ENCODE measurements around the gene GLI2. TPM values are rescaled to one million over a fixed set of nuclear protein-coding genes. Genes with fewer than 3 reads are reported as not detected.

Gene GLI2
- total and polyA plus RNA-seq, 2 of the 4 experiments (the other 2 are of a cell fraction), result 3.8 to 26.0 TPM

DNA sequence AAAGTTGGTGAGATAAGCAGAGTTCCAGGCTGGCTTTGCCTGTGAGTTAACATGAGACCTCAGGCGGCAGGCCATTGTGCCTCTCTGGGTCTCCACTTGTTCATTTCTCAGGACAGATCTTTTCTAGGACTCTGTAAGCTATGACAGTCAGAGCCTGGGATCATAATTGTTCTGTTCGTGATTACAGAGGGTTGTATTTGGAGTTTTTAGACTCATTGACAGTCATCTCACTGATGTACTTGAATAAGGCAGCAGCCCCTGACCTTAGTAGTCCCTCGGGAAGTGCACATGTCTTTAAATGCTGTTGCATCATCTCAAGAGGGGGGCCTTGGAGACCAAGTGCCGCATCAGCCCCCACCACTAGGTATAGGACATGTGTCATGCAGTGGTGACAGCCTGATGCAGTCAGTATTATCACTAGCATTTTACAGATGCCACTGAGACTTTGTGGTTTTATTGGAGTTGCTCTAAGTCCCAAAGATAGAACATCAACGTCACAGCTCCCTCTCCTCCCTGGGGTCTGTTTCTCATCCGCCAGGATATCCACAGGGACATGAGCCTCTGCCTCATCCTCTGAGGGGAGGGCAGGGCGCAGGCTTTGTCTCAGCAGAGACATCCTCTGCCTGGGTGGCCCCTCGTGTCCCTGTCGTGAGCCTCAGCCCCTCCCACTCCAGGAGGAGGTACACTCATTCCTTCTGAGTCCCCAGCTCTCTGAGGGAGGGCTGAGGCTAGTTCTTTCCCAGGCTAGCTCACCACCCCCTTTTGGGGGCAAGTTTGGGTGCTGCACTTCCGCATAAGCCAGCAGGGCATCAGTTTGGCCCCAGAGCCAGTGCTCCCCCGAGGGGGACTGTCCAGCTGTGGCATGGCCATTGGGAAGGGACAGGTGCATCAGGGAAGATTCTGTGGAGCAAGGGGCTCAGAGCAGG lies 14.1 kb downstream of the GLI2 start:
- H3K27me3 ChIP-seq (ENCODE audit: control insufficient read depth, insufficient read depth, low read length), result no peaks in the 10 kb centered on the region
- H3K36me3 ChIP-seq (ENCODE audit: control insufficient read depth, insufficient read depth, low read length), result no peaks in the 10 kb centered on the region
- peak; percentile 1; the same call in 1 of the 2 replicates for TF ChIP-seq RAD21 (IDR thresholded peaks at IDR 0.05; ENCODE audit: low read length)
- TF ChIP-seq, protein P1, sequence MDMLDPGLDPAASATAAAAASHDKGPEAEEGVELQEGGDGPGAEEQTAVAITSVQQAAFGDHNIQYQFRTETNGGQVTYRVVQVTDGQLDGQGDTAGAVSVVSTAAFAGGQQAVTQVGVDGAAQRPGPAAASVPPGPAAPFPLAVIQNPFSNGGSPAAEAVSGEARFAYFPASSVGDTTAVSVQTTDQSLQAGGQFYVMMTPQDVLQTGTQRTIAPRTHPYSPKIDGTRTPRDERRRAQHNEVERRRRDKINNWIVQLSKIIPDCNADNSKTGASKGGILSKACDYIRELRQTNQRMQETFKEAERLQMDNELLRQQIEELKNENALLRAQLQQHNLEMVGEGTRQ (IDR thresholded peaks at IDR 0.05; ENCODE audit: low read depth, low read length), result no peak
- TF ChIP-seq FOS (IDR thresholded peaks at IDR 0.05; ENCODE audit: low read depth, low read length), result peak; percentile 13; the same call in 1 of the 2 replicates
- TF ChIP-seq MXI1 (IDR thresholded peaks at IDR 0.05; ENCODE audit: borderline replicate concordance, low read depth, low read length), result 0 out of 2 replicates have a peak, but pooled peaks have one; percentile 30
- TF ChIP-seq CEBPB (IDR thresholded peaks at IDR 0.05; ENCODE audit: low read depth, low read length), result peak; percentile 91
- TF ChIP-seq BHLHE40 (IDR thresholded peaks at IDR 0.05; ENCODE audit: low read depth, low read length), result 0 out of 2 replicates have a peak, but pooled peaks have one; percentile 4
- peak overlapping the region; percentile 50 for H2BK20ac ChIP-seq (ENCODE audit: low read depth, low read length)
- H3K56ac ChIP-seq (ENCODE audit: extremely low read depth, insufficient read depth, low read length), result no peak overlapping the region
- ChIA-PET CTCF (interaction anchor here (0.7 to 1.0 kb wide), 2 partner anchors 209 to 330 kb away, joined by 3 read pairs; no protein-coding TSS in a partner anchor), POLR2A (ENCODE audit: unreplicated experiment) (no interaction called here)
- H3K14ac ChIP-seq (replicated peaks; ENCODE audit: low read depth, low read length), result peak overlapping the region; percentile 50
- peak overlapping the region; percentile 69 for H3K4ac ChIP-seq (ENCODE audit: low read depth, low read length)
- no peak overlapping the region; the same call in 1 of the 2 replicates for H3K9ac ChIP-seq (ENCODE audit: low read depth, low read length)
- dilution Hi-C loops (cut with HindIII; ENCODE audit: low sequenced_read_pairs, unreplicated experiment), result no loop called here
- intact Hi-C loops (cut with micrococcal nuclease), result no loop called here
- H3K23ac ChIP-seq (ENCODE audit: low read depth, low read length), result peak overlapping the region; percentile 22
- BruUV-seq (replicated peaks), result no TSS peak
- peaks cover 3 to 86% of the 10 kb centered on the region in 2 experiments; a peak in 2 of 4 replicates for H3K79me1 ChIP-seq (ENCODE audit: low read depth in 1 of 2, low read length in 2 of 2)
- H4K91ac ChIP-seq (ENCODE audit: insufficient read depth, low read depth, low read length), result peak overlapping the region; percentile 63
- peak overlapping the region; percentile 70 for H2BK120ac ChIP-seq (ENCODE audit: low read depth, low read length)
- WGBS, 2 experiments (ENCODE audit: extremely low coverage in 2 of 2, insufficient read length in 1 of 2), result 20% methylated on average over 1 of the region's 11 CpGs; no CpG with 5 or more reads in 1 of the 2 experiments
- H4K8ac ChIP-seq (ENCODE audit: low read depth in 2 of 2, low read length in 2 of 2), result peak overlapping the region in 1 of 2 experiments; percentile 60; a peak in 2 of 4 replicates
- H3K18ac ChIP-seq (ENCODE audit: low read depth, low read length), result peak overlapping the region; percentile 66
- peak overlapping the region; percentile 3; the same call in 1 of the 2 replicates for H3K27ac ChIP-seq (ENCODE audit: insufficient read depth, low read length)
- H3K4me3 ChIP-seq (ENCODE audit: insufficient read depth, low read depth, low read length), result no peak overlapping the region
- ATAC-seq (ENCODE audit: low read depth) (peak; percentile 28), DNase-seq (peak; percentile 58)
- peak overlapping the region; percentile 1 for H2AK9ac ChIP-seq (replicated peaks; ENCODE audit: low read depth, low read length, poor library complexity)
- H3K4me1 ChIP-seq (ENCODE audit: control insufficient read depth, insufficient read depth, low read length), result peaks cover 36% of the 10 kb centered on the region
- H2AFZ ChIP-seq (replicated peaks; ENCODE audit: low read length, poor library complexity), result peak overlapping the region; percentile 49
- in situ Hi-C loops (cut with MboI; ENCODE audit: low sequenced_read_pairs), result no loop called here
- 0 out of 3 replicates have a peak overlapping the region, but pooled peaks have one; percentile 5 for H2BK15ac ChIP-seq (ENCODE audit: low read depth, low read length)
- H2BK5ac ChIP-seq (ENCODE audit: low read depth, low read length, poor library complexity, severe bottlenecking), result peak overlapping the region; percentile 72
- H4K5ac ChIP-seq (ENCODE audit: low read depth, low read length), result no peak overlapping the region
- H3K9me3 ChIP-seq (ENCODE audit: control insufficient read depth, insufficient read depth, low read length), result no peaks in the 10 kb centered on the region
- peaks cover 78% of the 10 kb centered on the region for H4K20me1 ChIP-seq (ENCODE audit: insufficient read depth, low read length)
- peak overlapping the region; percentile 16; the same call in 1 of the 2 replicates for H3K4me2 ChIP-seq (ENCODE audit: low read depth, low read length)
- peaks cover 43% of the 10 kb centered on the region for H3K9me1 ChIP-seq (ENCODE audit: insufficient read depth, low read length)
- H2AK5ac ChIP-seq (ENCODE audit: low read depth, low read length), result peak overlapping the region; percentile 54

Data from IMR-90 (cell line).